ENCODE measurements around the gene NSMCE4A. TPM values are rescaled to one million over a fixed set of nuclear protein-coding genes. Genes with fewer than 3 reads are reported as not detected.

The NSMCE4A gene
- total and polyA plus RNA-seq, 7 donors: 39.0 to 160 (median 104) TPM

DNA sequence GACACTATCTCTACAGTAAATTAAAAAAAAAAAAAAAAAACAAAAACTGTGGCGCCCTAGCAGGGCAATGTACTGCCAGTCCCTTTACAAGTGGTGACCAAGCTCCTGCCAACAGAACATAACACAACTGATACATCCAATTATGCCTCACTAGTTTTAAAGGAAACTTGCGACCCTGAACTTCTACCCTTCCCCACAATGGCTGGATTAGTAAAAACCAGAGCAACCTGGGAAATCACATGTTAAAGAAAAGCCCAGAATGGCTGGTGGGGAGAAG is 63.7 kb downstream of the NSMCE4A start:
- Histone ChIP-seq H3K36me3 (peaks cover 0 to 63% (median 6%) of the 10 kb centered on the region in 4 donors), H3K27ac (peak overlapping the region in 2 of 4 donors; percentile 59 to 66), H3K27me3 (no peaks in the 10 kb centered on the region), H3K4me3 (no peak overlapping the region), H3K4me1 (peaks cover 0 to 18% (median 4%) of the 10 kb centered on the region in 4 donors), H3K9me3 (no peaks in the 10 kb centered on the region)
- 90 to 96% methylated on average over 2 of the region's 2 CpGs for WGBS, 2 donors
- TF ChIP-seq POLR2AphosphoS5 (IDR thresholded peaks at IDR 0.05) (no peak), CTCF (IDR thresholded peaks at IDR 0.05) (no peak), POLR2A (IDR thresholded peaks at IDR 0.05) (no peak), EP300 (IDR thresholded peaks at IDR 0.05) (no peak)
- intact Hi-C loops (cut with DNase I): no loop called here
- DNase-seq: no peak

- peaks cover 0 to 68% (median 6%) of the 10 kb centered on the region in 4 donors for H3K36me3 ChIP-seq
- no peaks in the 10 kb centered on the region for H3K9me3 ChIP-seq
- H3K27ac ChIP-seq: peak overlapping the region in 3 of 4 donors; percentile 21 to 66 (median 59)
- no peaks in the 10 kb centered on the region for H3K27me3 ChIP-seq
- H3K4me3 ChIP-seq: no peak overlapping the region
- H3K4me1 ChIP-seq: peaks cover 0 to 18% (median 4%) of the 10 kb centered on the region in 4 donors
- DNase-seq: no peak
- intact Hi-C loops (cut with DNase I): no loop called here
- TF ChIP-seq POLR2AphosphoS5 (IDR thresholded peaks at IDR 0.05) (peak in 1 of 4 donors; percentile 36), CTCF (IDR thresholded peaks at IDR 0.05) (no peak), EP300 (IDR thresholded peaks at IDR 0.05) (no peak)
- WGBS, 2 donors: 69 to 72% methylated on average over 5 of the region's 5 CpGs
Measured at GRCh38 chr10:121910673-121911420, 64.2 kb downstream of the NSMCE4A start.

Small RNAs within 50 kb of the gene (small RNA-seq; reads per million reads assigned to genes)
- 0 reads per million in 3 donors for gene RF02219

Other genes starting within 250 kb of the NSMCE4A start
- 10 to 100 TPM; 31.4 to 49.6 (median 37.0) TPM for gene ATE1, start 47.2 kb downstream of the NSMCE4A start, total RNA-seq
- 10 to 100 TPM; 12.5 to 20.6 (median 15.0) TPM for gene ATE1, start 47.2 kb downstream of the NSMCE4A start, polyA plus RNA-seq
- gene TACC2, start 13.9 kb upstream of the NSMCE4A start, total RNA-seq: 100 to 1,000 TPM in 1 of 4 donors, 10 to 100 TPM in 3; 64.2 to 173 (median 73.3) TPM
- gene TACC2, start 13.9 kb upstream of the NSMCE4A start, polyA plus RNA-seq: 10 to 100 TPM; 43.7 to 77.7 (median 55.3) TPM

Data from sigmoid colon (tissue), 7 donors.